WTC11 (cell line): ENCODE data around the gene LRRC32. TPM values are rescaled to one million over a fixed set of nuclear protein-coding genes. Genes with fewer than 3 reads are reported as not detected.

Experiments
- ATAC-seq: fragments of 200-7000 bp; cut with Tn5 transposase; 2 replicates; pipeline ENCODE4 v1.10.0; 2021; ENCODE audit warnings: mild to moderate bottlenecking, moderate library complexity
- CTCF ChIA-PET: fragments of 300-600 bp; sonication (Branson Sonifier 250); formaldehyde crosslinking; loops from one replicate; lab custom pipeline; 2021; ENCODE audit warnings: antibody characterized with exemption; lab: Charles Lee
- POLR2A ChIA-PET: fragments of 350-600 bp; sonication (Branson Sonifier 250); formaldehyde crosslinking; loops from one replicate; lab custom pipeline; 2021; ENCODE audit warnings: antibody characterized with exemption; lab: Charles Lee
- DNase-seq: peaks from one replicate; pipeline ENCODE4 v3.0.0; 2021; ENCODE audit warnings: low spot score
- H3K27ac Mint-ChIP-seq: 2 replicates; pipeline ENCODE4 v1.8.0; 2021; ENCODE audit warnings: mixed read lengths
- H3K27me3 Mint-ChIP-seq: 2 replicates; pipeline ENCODE4 v1.8.0; 2021; ENCODE audit warnings: low read depth, mild to moderate bottlenecking, moderate library complexity, mixed read lengths
- H3K36me3 Mint-ChIP-seq: 2 replicates; pipeline ENCODE4 v1.8.0; 2021; ENCODE audit warnings: mixed read lengths
- H3K4me1 Mint-ChIP-seq: 2 replicates; pipeline ENCODE4 v1.8.0; 2022; ENCODE audit warnings: mixed read lengths
- H3K4me3 Mint-ChIP-seq: 2 replicates; pipeline ENCODE4 v1.8.0; 2021; ENCODE audit warnings: mild to moderate bottlenecking, moderate library complexity, mixed read lengths
- H3K9me3 Mint-ChIP-seq: 2 replicates; pipeline ENCODE4 v1.8.0; 2021; ENCODE audit warnings: mixed read lengths
- FOXP1 ChIP-seq: sonication (generic); formaldehyde crosslinking; IDR thresholded peaks from 2 replicates; pipeline ENCODE4 v1.8.0; 2022; ENCODE audit warnings: missing genetic modification reagents, mild to moderate bottlenecking, moderate library complexity, borderline replicate concordance
- JUN ChIP-seq: sonication (generic); formaldehyde crosslinking; IDR thresholded peaks from 2 replicates; pipeline ENCODE4 v1.8.0; 2023; ENCODE audit warnings: mild to moderate bottlenecking, missing genetic modification reagents
- KAT7 ChIP-seq: sonication (generic); formaldehyde crosslinking; IDR thresholded peaks from 2 replicates; pipeline ENCODE4 v1.8.1; 2023; ENCODE audit warnings: missing genetic modification reagents, mild to moderate bottlenecking, borderline replicate concordance
- OVOL2 ChIP-seq: fragments of 250-450 bp; sonication (Bioruptor Pico); IDR thresholded peaks from 2 replicates; pipeline ENCODE4 v1.9.0; 2021; ENCODE audit warnings: mild to moderate bottlenecking, borderline replicate concordance
- SMAD3 ChIP-seq: sonication (generic); formaldehyde crosslinking; IDR thresholded peaks from 2 replicates; pipeline ENCODE4 v1.8.0; 2022; ENCODE audit warnings: missing genetic modification reagents, mild to moderate bottlenecking, borderline replicate concordance
- SOX15 ChIP-seq: fragments of 250-450 bp; sonication (Bioruptor Pico); IDR thresholded peaks from 2 replicates; pipeline ENCODE4 v1.9.0; 2021; ENCODE audit warnings: mild to moderate bottlenecking
- total RNA-seq: library from RNA; stranded (reverse); gene quantifications from 3 replicates; pipeline ENCODE4 v1.2.3, GENCODE V29; 2021
- TF ChIP-seq, protein P1 (sequence below): fragments of 250-450 bp; sonication (Bioruptor Pico); conservative IDR thresholded peaks from 2 replicates; pipeline ENCODE4 v1.9.0; 2021; ENCODE audit warnings: mild to moderate bottlenecking
- TF ChIP-seq, protein P2 (sequence below): sonication (generic); formaldehyde crosslinking; IDR thresholded peaks from 2 replicates; pipeline ENCODE4 v1.8.1; 2022; ENCODE audit warnings: low read depth, missing genetic modification reagents, borderline replicate concordance
- TF ChIP-seq, protein P3 (sequence below): sonication (generic); formaldehyde crosslinking; IDR thresholded peaks from 2 replicates; pipeline ENCODE4 v1.8.0; 2022; ENCODE audit warnings: missing genetic modification reagents
- TF ChIP-seq, protein P4 (sequence below): sonication (generic); formaldehyde crosslinking; IDR thresholded peaks from 2 replicates; pipeline ENCODE4 v1.8.0; 2023; ENCODE audit warnings: missing genetic modification reagents, mild to moderate bottlenecking, borderline replicate concordance
- TF ChIP-seq, protein P5 (sequence below): fragments of 250-450 bp; sonication (Bioruptor Pico); IDR thresholded peaks from 2 replicates; pipeline ENCODE4 v1.9.0; 2021; ENCODE audit warnings: mild to moderate bottlenecking
- TF ChIP-seq, protein P6 (sequence below): sonication (generic); formaldehyde crosslinking; conservative IDR thresholded peaks from 2 replicates; pipeline ENCODE4 v1.8.1; 2022; ENCODE audit warnings: mild to moderate bottlenecking, missing genetic modification reagents

The LRRC32 gene
- total RNA-seq, 1 experiment from 2014 or later: 0.74 TPM

DNA sequence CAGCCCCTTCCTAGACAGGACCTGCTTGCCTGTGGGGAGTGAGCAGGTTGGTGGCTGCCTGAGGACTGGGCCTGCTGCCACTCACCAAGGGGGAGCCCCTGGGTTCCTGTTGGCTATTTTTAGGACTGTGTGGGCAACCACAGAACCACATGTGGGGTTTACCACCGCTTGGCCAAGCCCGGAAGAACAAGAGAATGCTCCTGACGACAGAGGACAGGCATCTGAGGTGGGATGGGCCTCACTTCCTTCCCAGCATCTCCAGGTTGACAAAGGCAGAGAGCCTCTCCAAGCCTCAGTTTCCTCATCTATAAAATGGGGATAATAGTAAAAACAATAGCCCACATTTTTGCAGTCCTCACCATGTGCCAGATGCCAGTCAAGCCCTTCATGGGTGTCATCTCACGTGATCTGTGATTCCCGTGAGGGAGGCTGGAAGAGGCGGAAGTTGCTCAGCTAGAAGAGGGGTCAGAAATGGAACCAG, 43.6 kb downstream of the LRRC32 start (continued):
- TF ChIP-seq, protein P1, sequence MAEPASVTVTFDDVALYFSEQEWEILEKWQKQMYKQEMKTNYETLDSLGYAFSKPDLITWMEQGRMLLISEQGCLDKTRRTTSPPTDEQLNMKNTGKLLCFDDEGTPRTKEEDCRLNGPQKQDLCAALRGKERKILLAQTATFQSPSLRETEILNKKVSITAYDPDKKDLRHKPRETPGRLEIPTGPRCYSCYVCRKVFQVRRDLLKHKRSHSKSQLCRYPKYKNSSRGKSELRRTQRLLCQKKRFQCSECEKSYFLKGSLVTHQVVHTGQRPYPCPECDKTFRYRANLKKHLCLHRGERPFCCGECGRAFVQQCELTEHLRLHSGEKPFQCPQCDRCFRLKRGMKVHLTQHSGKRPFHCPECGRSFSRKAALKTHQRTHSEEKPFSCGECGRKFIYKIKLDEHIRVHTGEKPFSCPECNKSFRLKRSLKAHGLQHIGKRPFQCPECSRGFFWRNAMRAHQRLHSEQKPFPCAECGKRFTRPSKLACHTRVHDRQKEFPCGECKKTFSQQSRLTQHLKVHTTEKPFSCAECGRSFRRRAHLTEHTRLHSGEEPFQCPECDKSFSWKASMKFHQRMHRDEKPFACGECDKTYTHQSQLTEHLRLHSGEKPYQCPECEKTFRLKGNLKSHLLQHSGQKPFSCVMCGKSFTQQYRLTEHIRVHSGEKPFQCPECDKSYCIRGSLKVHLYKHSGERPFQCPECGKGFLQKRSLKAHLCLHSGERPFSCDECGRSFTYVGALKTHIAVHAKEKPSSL: no peak
- TF ChIP-seq, protein P2, sequence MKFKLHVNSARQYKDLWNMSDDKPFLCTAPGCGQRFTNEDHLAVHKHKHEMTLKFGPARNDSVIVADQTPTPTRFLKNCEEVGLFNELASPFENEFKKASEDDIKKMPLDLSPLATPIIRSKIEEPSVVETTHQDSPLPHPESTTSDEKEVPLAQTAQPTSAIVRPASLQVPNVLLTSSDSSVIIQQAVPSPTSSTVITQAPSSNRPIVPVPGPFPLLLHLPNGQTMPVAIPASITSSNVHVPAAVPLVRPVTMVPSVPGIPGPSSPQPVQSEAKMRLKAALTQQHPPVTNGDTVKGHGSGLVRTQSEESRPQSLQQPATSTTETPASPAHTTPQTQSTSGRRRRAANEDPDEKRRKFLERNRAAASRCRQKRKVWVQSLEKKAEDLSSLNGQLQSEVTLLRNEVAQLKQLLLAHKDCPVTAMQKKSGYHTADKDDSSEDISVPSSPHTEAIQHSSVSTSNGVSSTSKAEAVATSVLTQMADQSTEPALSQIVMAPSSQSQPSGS (CRISPR knock-in tag): no peak
- TF ChIP-seq SMAD3 (CRISPR knock-in tag) (no peak), KAT7 (CRISPR knock-in tag) (no peak), JUN (CRISPR knock-in tag) (no peak), SOX15 (CRISPR knock-in tag) (no peak)
- TF ChIP-seq, protein P3, sequence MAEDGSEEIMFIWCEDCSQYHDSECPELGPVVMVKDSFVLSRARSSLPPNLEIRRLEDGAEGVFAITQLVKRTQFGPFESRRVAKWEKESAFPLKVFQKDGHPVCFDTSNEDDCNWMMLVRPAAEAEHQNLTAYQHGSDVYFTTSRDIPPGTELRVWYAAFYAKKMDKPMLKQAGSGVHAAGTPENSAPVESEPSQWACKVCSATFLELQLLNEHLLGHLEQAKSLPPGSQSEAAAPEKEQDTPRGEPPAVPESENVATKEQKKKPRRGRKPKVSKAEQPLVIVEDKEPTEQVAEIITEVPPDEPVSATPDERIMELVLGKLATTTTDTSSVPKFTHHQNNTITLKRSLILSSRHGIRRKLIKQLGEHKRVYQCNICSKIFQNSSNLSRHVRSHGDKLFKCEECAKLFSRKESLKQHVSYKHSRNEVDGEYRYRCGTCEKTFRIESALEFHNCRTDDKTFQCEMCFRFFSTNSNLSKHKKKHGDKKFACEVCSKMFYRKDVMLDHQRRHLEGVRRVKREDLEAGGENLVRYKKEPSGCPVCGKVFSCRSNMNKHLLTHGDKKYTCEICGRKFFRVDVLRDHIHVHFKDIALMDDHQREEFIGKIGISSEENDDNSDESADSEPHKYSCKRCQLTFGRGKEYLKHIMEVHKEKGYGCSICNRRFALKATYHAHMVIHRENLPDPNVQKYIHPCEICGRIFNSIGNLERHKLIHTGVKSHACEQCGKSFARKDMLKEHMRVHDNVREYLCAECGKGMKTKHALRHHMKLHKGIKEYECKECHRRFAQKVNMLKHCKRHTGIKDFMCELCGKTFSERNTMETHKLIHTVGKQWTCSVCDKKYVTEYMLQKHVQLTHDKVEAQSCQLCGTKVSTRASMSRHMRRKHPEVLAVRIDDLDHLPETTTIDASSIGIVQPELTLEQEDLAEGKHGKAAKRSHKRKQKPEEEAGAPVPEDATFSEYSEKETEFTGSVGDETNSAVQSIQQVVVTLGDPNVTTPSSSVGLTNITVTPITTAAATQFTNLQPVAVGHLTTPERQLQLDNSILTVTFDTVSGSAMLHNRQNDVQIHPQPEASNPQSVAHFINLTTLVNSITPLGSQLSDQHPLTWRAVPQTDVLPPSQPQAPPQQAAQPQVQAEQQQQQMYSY (CRISPR knock-in tag): no peak
- TF ChIP-seq, protein P4, sequence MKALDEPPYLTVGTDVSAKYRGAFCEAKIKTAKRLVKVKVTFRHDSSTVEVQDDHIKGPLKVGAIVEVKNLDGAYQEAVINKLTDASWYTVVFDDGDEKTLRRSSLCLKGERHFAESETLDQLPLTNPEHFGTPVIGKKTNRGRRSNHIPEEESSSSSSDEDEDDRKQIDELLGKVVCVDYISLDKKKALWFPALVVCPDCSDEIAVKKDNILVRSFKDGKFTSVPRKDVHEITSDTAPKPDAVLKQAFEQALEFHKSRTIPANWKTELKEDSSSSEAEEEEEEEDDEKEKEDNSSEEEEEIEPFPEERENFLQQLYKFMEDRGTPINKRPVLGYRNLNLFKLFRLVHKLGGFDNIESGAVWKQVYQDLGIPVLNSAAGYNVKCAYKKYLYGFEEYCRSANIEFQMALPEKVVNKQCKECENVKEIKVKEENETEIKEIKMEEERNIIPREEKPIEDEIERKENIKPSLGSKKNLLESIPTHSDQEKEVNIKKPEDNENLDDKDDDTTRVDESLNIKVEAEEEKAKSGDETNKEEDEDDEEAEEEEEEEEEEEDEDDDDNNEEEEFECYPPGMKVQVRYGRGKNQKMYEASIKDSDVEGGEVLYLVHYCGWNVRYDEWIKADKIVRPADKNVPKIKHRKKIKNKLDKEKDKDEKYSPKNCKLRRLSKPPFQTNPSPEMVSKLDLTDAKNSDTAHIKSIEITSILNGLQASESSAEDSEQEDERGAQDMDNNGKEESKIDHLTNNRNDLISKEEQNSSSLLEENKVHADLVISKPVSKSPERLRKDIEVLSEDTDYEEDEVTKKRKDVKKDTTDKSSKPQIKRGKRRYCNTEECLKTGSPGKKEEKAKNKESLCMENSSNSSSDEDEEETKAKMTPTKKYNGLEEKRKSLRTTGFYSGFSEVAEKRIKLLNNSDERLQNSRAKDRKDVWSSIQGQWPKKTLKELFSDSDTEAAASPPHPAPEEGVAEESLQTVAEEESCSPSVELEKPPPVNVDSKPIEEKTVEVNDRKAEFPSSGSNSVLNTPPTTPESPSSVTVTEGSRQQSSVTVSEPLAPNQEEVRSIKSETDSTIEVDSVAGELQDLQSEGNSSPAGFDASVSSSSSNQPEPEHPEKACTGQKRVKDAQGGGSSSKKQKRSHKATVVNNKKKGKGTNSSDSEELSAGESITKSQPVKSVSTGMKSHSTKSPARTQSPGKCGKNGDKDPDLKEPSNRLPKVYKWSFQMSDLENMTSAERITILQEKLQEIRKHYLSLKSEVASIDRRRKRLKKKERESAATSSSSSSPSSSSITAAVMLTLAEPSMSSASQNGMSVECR: no peak

DNA sequence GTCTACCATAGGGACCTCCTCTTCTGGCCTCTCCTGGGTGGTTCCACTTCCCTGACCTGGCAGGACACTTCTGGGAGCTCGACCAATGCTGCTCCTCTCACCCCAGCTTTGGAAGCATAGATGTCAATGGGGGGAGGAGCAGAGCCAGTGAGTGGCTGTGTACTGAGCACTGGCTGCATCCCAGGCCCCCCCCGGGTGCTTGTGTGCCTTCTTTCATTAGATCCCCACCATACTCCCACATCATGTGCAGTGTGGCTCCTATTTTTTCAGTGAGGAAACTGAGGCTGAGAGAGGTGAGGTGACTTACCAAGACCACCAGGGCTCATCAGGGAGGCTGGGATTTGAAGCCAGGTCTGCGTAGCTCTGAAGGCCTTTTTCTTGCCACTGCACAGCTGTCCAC, 44.3 kb downstream of the LRRC32 start:
- ATAC-seq (no peak), DNase-seq (no peak)
- Mint-ChIP-seq H3K36me3 (no peaks in the 10 kb centered on the region), H3K27ac (no peak overlapping the region), H3K27me3 (no peaks in the 10 kb centered on the region), H3K4me3 (no peak overlapping the region), H3K4me1 (peaks cover 8% of the 10 kb centered on the region; the same call in 1 of the 2 replicates), H3K9me3 (peaks cover 6% of the 10 kb centered on the region)
- no peak for TF ChIP-seq OVOL2 (CRISPR knock-in tag)
- TF ChIP-seq, protein P5, sequence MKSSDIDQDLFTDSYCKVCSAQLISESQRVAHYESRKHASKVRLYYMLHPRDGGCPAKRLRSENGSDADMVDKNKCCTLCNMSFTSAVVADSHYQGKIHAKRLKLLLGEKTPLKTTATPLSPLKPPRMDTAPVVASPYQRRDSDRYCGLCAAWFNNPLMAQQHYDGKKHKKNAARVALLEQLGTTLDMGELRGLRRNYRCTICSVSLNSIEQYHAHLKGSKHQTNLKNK (CRISPR knock-in tag): no peak
- no peak for TF ChIP-seq FOXP1 (CRISPR knock-in tag)
- TF ChIP-seq, protein P6, sequence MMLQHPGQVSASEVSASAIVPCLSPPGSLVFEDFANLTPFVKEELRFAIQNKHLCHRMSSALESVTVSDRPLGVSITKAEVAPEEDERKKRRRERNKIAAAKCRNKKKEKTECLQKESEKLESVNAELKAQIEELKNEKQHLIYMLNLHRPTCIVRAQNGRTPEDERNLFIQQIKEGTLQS: no peak
- CTCF ChIA-PET: interaction anchor here (1.7 kb wide), 1 partner anchor 96 kb away, joined by 4 read pairs; no protein-coding TSS in a partner anchor
- POLR2A ChIA-PET: no interaction called here
